Neural cell (in vitro differentiated cells): ENCODE measurements around the gene EPN1.

ENCODE experiments used
- EP300 ChIP-seq: fragments of 450-650 bp; conservative IDR thresholded peaks from 2 replicates; pipeline ENCODE4 v1.6.1; 2014; ENCODE audit warnings: antibody characterized with exemption, mild to moderate bottlenecking, moderate library complexity; ENCODE audit not compliant: poor library complexity, severe bottlenecking
- EZH2 ChIP-seq: fragments of 200-600, 300-800 bp; shearing (Covaris generic), sonication (generic); IDR thresholded peaks from 2 replicates; pipeline ENCODE4 v1.6.1; 2014; ENCODE audit warnings: antibody characterized with exemption, low read length, borderline replicate concordance, mild to moderate bottlenecking; ENCODE audit not compliant: insufficient read depth, poor library complexity, severe bottlenecking
- MXI1 ChIP-seq: fragments of 450-650 bp; conservative IDR thresholded peaks from 2 replicates; pipeline ENCODE4 v1.6.1; 2014; ENCODE audit warnings: antibody characterized with exemption, mild to moderate bottlenecking; ENCODE audit not compliant: poor library complexity, severe bottlenecking
- POLR2AphosphoS5 ChIP-seq: IDR thresholded peaks from 2 replicates; pipeline ENCODE4 v1.6.1; 2012
- RAD21 ChIP-seq: fragments of 450-650 bp; conservative IDR thresholded peaks from 2 replicates; pipeline ENCODE4 v1.6.1; 2014; ENCODE audit warnings: antibody characterized with exemption, mild to moderate bottlenecking, moderate library complexity
- TF ChIP-seq, protein P1 (sequence below): fragments of 450-650 bp; IDR thresholded peaks from 2 replicates; pipeline ENCODE4 v1.5.1; 2014; ENCODE audit warnings: antibody characterized with exemption, mild to moderate bottlenecking, moderate library complexity; ENCODE audit not compliant: poor library complexity, severe bottlenecking

DNA sequence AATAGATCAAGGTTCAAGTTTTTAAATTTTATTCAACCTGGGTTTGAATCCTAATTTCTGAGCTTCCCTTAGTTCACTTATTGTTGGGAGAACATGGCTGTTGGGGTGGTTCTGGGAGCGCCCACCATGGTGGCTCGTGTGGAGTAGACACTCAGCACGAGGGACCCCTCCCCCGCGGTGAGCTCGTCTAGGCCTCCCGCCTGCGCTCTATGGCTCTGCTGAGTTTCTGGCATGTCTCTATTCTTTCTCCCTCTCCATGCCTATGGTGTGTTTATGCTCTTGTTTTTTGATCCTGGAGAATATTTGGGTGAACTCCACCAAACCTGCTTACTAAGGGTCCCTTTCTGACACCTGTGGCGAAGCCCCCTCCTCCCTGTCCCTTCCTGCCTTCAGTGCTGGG lies 1.6 kb upstream of the EPN1 start:
- TF ChIP-seq POLR2AphosphoS5 (no peak), EP300 (no peak), EZH2 (no peak), RAD21 (no peak), MXI1 (no peak)
- TF ChIP-seq, protein P1, sequence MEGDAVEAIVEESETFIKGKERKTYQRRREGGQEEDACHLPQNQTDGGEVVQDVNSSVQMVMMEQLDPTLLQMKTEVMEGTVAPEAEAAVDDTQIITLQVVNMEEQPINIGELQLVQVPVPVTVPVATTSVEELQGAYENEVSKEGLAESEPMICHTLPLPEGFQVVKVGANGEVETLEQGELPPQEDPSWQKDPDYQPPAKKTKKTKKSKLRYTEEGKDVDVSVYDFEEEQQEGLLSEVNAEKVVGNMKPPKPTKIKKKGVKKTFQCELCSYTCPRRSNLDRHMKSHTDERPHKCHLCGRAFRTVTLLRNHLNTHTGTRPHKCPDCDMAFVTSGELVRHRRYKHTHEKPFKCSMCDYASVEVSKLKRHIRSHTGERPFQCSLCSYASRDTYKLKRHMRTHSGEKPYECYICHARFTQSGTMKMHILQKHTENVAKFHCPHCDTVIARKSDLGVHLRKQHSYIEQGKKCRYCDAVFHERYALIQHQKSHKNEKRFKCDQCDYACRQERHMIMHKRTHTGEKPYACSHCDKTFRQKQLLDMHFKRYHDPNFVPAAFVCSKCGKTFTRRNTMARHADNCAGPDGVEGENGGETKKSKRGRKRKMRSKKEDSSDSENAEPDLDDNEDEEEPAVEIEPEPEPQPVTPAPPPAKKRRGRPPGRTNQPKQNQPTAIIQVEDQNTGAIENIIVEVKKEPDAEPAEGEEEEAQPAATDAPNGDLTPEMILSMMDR: no peak
